Fibroblast of lung (primary cell): Measurements from ENCODE around the gene ZNF593OS. TPM values are rescaled to one million over a fixed set of nuclear protein-coding genes. Genes with fewer than 3 reads are reported as not detected.
A peak's percentile ranks its signal among the peaks of the same experiment; 100 is the strongest.

ENCODE experiments used
- DNase-seq, 2 donors: peaks; one replicate each; pipeline versions ENCODE4 v3.0.0 to v3.0.0-alpha.2; 2010; ENCODE audit warnings: low read depth in 2 of 2
- H2AFZ ChIP-seq: 2 replicates; pipeline ENCODE4 v1.5.1; 2012; ENCODE audit warnings: low read length, control low read depth, inconsistent platforms
- H3K27ac ChIP-seq: 2 replicates; pipeline ENCODE4 v1.5.1; 2011; ENCODE audit warnings: low read length, control low read depth; ENCODE audit not compliant: insufficient read depth
- H3K27me3 ChIP-seq: 2 replicates; pipeline ENCODE4 v1.5.1; 2011; ENCODE audit warnings: mild to moderate bottlenecking, low read length; ENCODE audit not compliant: control insufficient read depth, insufficient read depth
- H3K36me3 ChIP-seq: 2 replicates; pipeline ENCODE4 v1.5.1; 2011; ENCODE audit warnings: low read length; ENCODE audit not compliant: control insufficient read depth, insufficient read depth
- H3K4me1 ChIP-seq: 2 replicates; pipeline ENCODE4 v1.5.1; 2011; ENCODE audit warnings: low read length; ENCODE audit not compliant: control insufficient read depth, insufficient read depth; ENCODE audit errors: extremely low read depth
- H3K4me2 ChIP-seq: 2 replicates; pipeline ENCODE4 v1.5.1; 2011; ENCODE audit warnings: low read length, control low read depth; ENCODE audit not compliant: insufficient read depth; ENCODE audit errors: extremely low read depth
- H3K4me3 ChIP-seq, 4 experiments: fragments of 200-600 bp in 1 of 4; sonication (generic) in 1 of 4; replicated peaks in 1 of 4; 2 replicates each; pipeline ENCODE4 v1.5.1; 2011 to 2016; ENCODE audit warnings: low read length in 4 of 4, low read depth in 3 of 4, mild to moderate bottlenecking in 3 of 4, control low read depth in 2 of 4, inconsistent platforms in 1 of 4, mixed read lengths in 1 of 4; ENCODE audit not compliant: insufficient read depth in 1 of 4; ENCODE audit errors: control extremely low read depth in 1 of 4
- H3K79me2 ChIP-seq: 2 replicates; pipeline ENCODE4 v1.5.1; 2012; ENCODE audit warnings: mild to moderate bottlenecking, low read length, inconsistent platforms; ENCODE audit not compliant: control insufficient read depth, insufficient read depth
- H3K9ac ChIP-seq: 2 replicates; pipeline ENCODE4 v1.5.1; 2011; ENCODE audit warnings: mild to moderate bottlenecking, low read length, control low read depth; ENCODE audit not compliant: insufficient read depth
- H3K9me3 ChIP-seq: 2 replicates; pipeline ENCODE4 v1.5.1; 2012; ENCODE audit warnings: low read depth, low read length; ENCODE audit not compliant: control insufficient read depth, insufficient read depth
- H4K20me1 ChIP-seq: 2 replicates; pipeline ENCODE4 v1.5.1; 2011; ENCODE audit warnings: low read length; ENCODE audit not compliant: control insufficient read depth, insufficient read depth; ENCODE audit errors: extremely low read depth
- CTCF ChIP-seq, 2 donors: IDR thresholded peaks in 1 of 2; conservative IDR thresholded peaks in 1 of 2; 1 replicate in 1 of 2; 2 replicates in 1 of 2; pipeline ENCODE4 v1.5.1; 2011 to 2012; ENCODE audit warnings: low read length in 2 of 2, control low read depth in 1 of 2, inconsistent platforms in 1 of 2, low read depth in 1 of 2, mild to moderate bottlenecking in 1 of 2
- EZH2 ChIP-seq: IDR thresholded peaks from 2 replicates; pipeline ENCODE4 v1.5.1; 2012; ENCODE audit warnings: low read length, control low read depth, mild to moderate bottlenecking; ENCODE audit errors: missing control alignments
- polyA plus RNA-seq, 2 donors: library from polyadenylated mRNA; depleted of rRNA in 1 of 2; stranded (reverse) in 1 of 2; unstranded in 1 of 2; fragments of >200 nt; gene quantifications; 2 replicates each; pipeline ENCODE4 v1.2.1, GENCODE V29; 2011 to 2012; ENCODE audit warnings: missing spikeins in 1 of 2
- total RNA-seq: library from RNA; depleted of rRNA; stranded (reverse); fragments of >200 nt; gene quantifications from 2 replicates; pipeline ENCODE4 v1.2.1, GENCODE V29; 2014

ZNF593OS gene
- total and polyA plus RNA-seq, 2 donors (not counting 1 experiment from before 2014, with no cell fraction given): not detected

- H3K27ac ChIP-seq: no peak overlapping the region
- no peak overlapping the region for H3K9ac ChIP-seq
- H3K4me1 ChIP-seq: no peaks in the 10 kb centered on the region
- no peaks in the 10 kb centered on the region for H3K79me2 ChIP-seq
- H3K4me3 ChIP-seq: no peak overlapping the region
- no peak overlapping the region for H3K4me2 ChIP-seq
- H2AFZ ChIP-seq: no peak overlapping the region
- TF ChIP-seq CTCF (conservative IDR thresholded peaks at IDR 0.05 in 1 of 2, IDR thresholded peaks at IDR 0.05 in 1 of 2; ENCODE audit: low read depth in 1 of 2, low read length in 2 of 2) (no peak), EZH2 (no peak)
- no peaks in the 10 kb centered on the region for H3K9me3 ChIP-seq
- H4K20me1 ChIP-seq: no peaks in the 10 kb centered on the region
- H3K27me3 ChIP-seq: peaks cover 12% of the 10 kb centered on the region
- no peak for DNase-seq
- H3K36me3 ChIP-seq: no peaks in the 10 kb centered on the region
These were observed 25.7 kb downstream of the ZNF593OS start for GRCh38 chr1:26145960-26146294.

- TF ChIP-seq CTCF (conservative IDR thresholded peaks at IDR 0.05 in 1 of 2, IDR thresholded peaks at IDR 0.05 in 1 of 2; ENCODE audit: low read depth in 1 of 2, low read length in 2 of 2) (peak; percentile 70 to 73), EZH2 (no peak)
- no peaks in the 10 kb centered on the region for H4K20me1 ChIP-seq
- no peak overlapping the region for H2AFZ ChIP-seq
- no peak overlapping the region for H3K4me3 ChIP-seq
- no peak overlapping the region for H3K4me2 ChIP-seq
- peak; percentile 70 to 85 for DNase-seq
- peaks cover 12% of the 10 kb centered on the region for H3K27me3 ChIP-seq
- H3K9me3 ChIP-seq: no peaks in the 10 kb centered on the region
- H3K79me2 ChIP-seq: no peaks in the 10 kb centered on the region
- H3K4me1 ChIP-seq: no peaks in the 10 kb centered on the region
- H3K9ac ChIP-seq: no peak overlapping the region
- no peaks in the 10 kb centered on the region for H3K36me3 ChIP-seq
- no peak overlapping the region for H3K27ac ChIP-seq
These were observed 26.3 kb downstream of the ZNF593OS start for GRCh38 chr1:26145041-26145959.

GRCh38 chr1:26142159-26142558 lies 29.5 kb downstream of the ZNF593OS start:
- H4K20me1 ChIP-seq: no peaks in the 10 kb centered on the region
- no peak overlapping the region for H3K4me2 ChIP-seq
- no peaks in the 10 kb centered on the region for H3K36me3 ChIP-seq
- no peak overlapping the region for H3K9ac ChIP-seq
- no peaks in the 10 kb centered on the region for H3K4me1 ChIP-seq
- no peak overlapping the region for H3K27ac ChIP-seq
- no peaks in the 10 kb centered on the region for H3K27me3 ChIP-seq
- H2AFZ ChIP-seq: no peak overlapping the region
- H3K9me3 ChIP-seq: no peaks in the 10 kb centered on the region
- TF ChIP-seq EZH2 (no peak), CTCF (conservative IDR thresholded peaks at IDR 0.05 in 1 of 2, IDR thresholded peaks at IDR 0.05 in 1 of 2; ENCODE audit: low read depth in 1 of 2, low read length in 2 of 2) (no peak)
- no peak overlapping the region for H3K4me3 ChIP-seq
- no peak for DNase-seq
- no peaks in the 10 kb centered on the region for H3K79me2 ChIP-seq
